KMS-11 (cell line): Measurements from ENCODE around the gene CD99.

ENCODE experiments used
- H2AFZ ChIP-seq: fragments of 200-600 bp; sonication (generic); 2 replicates; pipeline ENCODE4 v1.6.1; 2016; ENCODE audit warnings: antibody characterized with exemption, mixed run types, low read depth
- H3K27ac ChIP-seq: fragments of 200-600 bp; sonication (generic); 2 replicates; pipeline ENCODE4 v1.6.1; 2016; ENCODE audit warnings: mild to moderate bottlenecking, mixed run types
- H3K27me3 ChIP-seq: fragments of 200-600 bp; sonication (generic); 2 replicates; pipeline ENCODE4 v1.6.1; 2017; ENCODE audit warnings: mild to moderate bottlenecking, low read depth, mixed run types, moderate library complexity; ENCODE audit not compliant: insufficient read depth
- H3K36me3 ChIP-seq: fragments of 200-600 bp; sonication (generic); 2 replicates; pipeline ENCODE4 v1.6.1; 2017; ENCODE audit warnings: mild to moderate bottlenecking, mixed run types; ENCODE audit not compliant: insufficient read depth
- H3K4me1 ChIP-seq: fragments of 200-600 bp; sonication (generic); 2 replicates; pipeline ENCODE4 v1.6.1; 2016; ENCODE audit warnings: mild to moderate bottlenecking, low read depth, mixed run types; ENCODE audit not compliant: poor library complexity, severe bottlenecking
- H3K4me2 ChIP-seq: fragments of 200-600 bp; sonication (generic); 2 replicates; pipeline ENCODE4 v1.7.0; 2016; ENCODE audit warnings: mild to moderate bottlenecking, mixed run types
- H3K4me3 ChIP-seq: fragments of 200-600 bp; sonication (generic); IDR thresholded peaks from 2 replicates; pipeline ENCODE4 v1.6.1; 2017; ENCODE audit warnings: low read depth, low read length, mixed read lengths; ENCODE audit not compliant: insufficient read depth
- H3K79me2 ChIP-seq: fragments of 200-600 bp; sonication (generic); 2 replicates; pipeline ENCODE4 v1.6.1; 2016; ENCODE audit warnings: low read depth, mixed run types; ENCODE audit not compliant: insufficient read depth
- H3K9ac ChIP-seq: fragments of 200-600 bp; sonication (generic); 2 replicates; pipeline ENCODE4 v1.6.1; 2016; ENCODE audit warnings: mild to moderate bottlenecking, mixed run types
- H4K20me1 ChIP-seq: fragments of 200-600 bp; sonication (generic); 2 replicates; pipeline ENCODE4 v1.6.1; 2016; ENCODE audit warnings: mild to moderate bottlenecking, mixed run types; ENCODE audit not compliant: insufficient read depth
- CTCF ChIP-seq: fragments of 200-600 bp; sonication (generic); conservative IDR thresholded peaks from 2 replicates; pipeline ENCODE4 v1.6.1; 2017; ENCODE audit warnings: low read depth, mild to moderate bottlenecking, antibody characterized with exemption, low read length, moderate library complexity, mixed read lengths

CD99 gene

GRCh38 chrX:2677764-2678163 lies 13.3 kb upstream of the CD99 start:
- TF ChIP-seq CTCF: no peak
- no peaks in the 10 kb centered on the region for H3K27me3 ChIP-seq
- no peak overlapping the region for H3K4me2 ChIP-seq
- no peaks in the 10 kb centered on the region for H3K79me2 ChIP-seq
- H3K36me3 ChIP-seq: no peaks in the 10 kb centered on the region
- no peaks in the 10 kb centered on the region for H3K4me1 ChIP-seq
- H2AFZ ChIP-seq: no peak overlapping the region
- H4K20me1 ChIP-seq: no peaks in the 10 kb centered on the region
- H3K4me3 ChIP-seq: no peak overlapping the region
- H3K27ac ChIP-seq: no peak overlapping the region
- no peak overlapping the region for H3K9ac ChIP-seq

- Histone ChIP-seq H3K4me3 (no peak overlapping the region), H3K4me2 (no peak overlapping the region), H4K20me1 (no peaks in the 10 kb centered on the region), H3K27me3 (no peaks in the 10 kb centered on the region), H3K4me1 (no peaks in the 10 kb centered on the region), H3K79me2 (no peaks in the 10 kb centered on the region), H3K36me3 (no peaks in the 10 kb centered on the region), H3K27ac (no peak overlapping the region), H2AFZ (no peak overlapping the region), H3K9ac (no peak overlapping the region)
- no peak for TF ChIP-seq CTCF
These were observed 12.5 kb upstream of the CD99 start for GRCh38 chrX:2678583-2678982.

- no peak overlapping the region for H2AFZ ChIP-seq
- no peaks in the 10 kb centered on the region for H3K36me3 ChIP-seq
- no peak overlapping the region for H3K9ac ChIP-seq
- no peak overlapping the region for H3K4me3 ChIP-seq
- no peaks in the 10 kb centered on the region for H3K79me2 ChIP-seq
- no peaks in the 10 kb centered on the region for H3K27me3 ChIP-seq
- H3K4me1 ChIP-seq: no peaks in the 10 kb centered on the region
- H3K4me2 ChIP-seq: no peak overlapping the region
- H3K27ac ChIP-seq: no peak overlapping the region
- no peaks in the 10 kb centered on the region for H4K20me1 ChIP-seq
- no peak for TF ChIP-seq CTCF
These were observed 11.3 kb upstream of the CD99 start for GRCh38 chrX:2679534-2680485.

- Histone ChIP-seq H3K79me2 (no peaks in the 10 kb centered on the region), H3K4me1 (no peaks in the 10 kb centered on the region), H3K4me3 (no peak overlapping the region), H4K20me1 (no peaks in the 10 kb centered on the region), H3K36me3 (no peaks in the 10 kb centered on the region), H2AFZ (no peak overlapping the region), H3K4me2 (no peak overlapping the region), H3K27me3 (no peaks in the 10 kb centered on the region), H3K9ac (no peak overlapping the region), H3K27ac (no peak overlapping the region)
- TF ChIP-seq CTCF: no peak
These were observed 10.4 kb upstream of the CD99 start for GRCh38 chrX:2680486-2681348.
